Esophagus muscularis mucosa (tissue), 4 donors: ENCODE measurements around the gene LRRTM3. TPM values are rescaled to one million over a fixed set of nuclear protein-coding genes. Genes with fewer than 3 reads are reported as not detected.

Experiments
- DNase-seq: peaks from one replicate; pipeline ENCODE4 v3.0.0-alpha.2; 2017; ENCODE audit errors: extremely low spot score
- H3K27ac ChIP-seq, 4 donors: fragments of 200-600 bp; sonication (generic); replicated peaks in 1 of 4; 1 replicate in 3 of 4; 2 replicates in 1 of 4; pipeline ENCODE4 v1.5.1; 2016 to 2019; ENCODE audit warnings: mild to moderate bottlenecking in 1 of 4
- H3K27me3 ChIP-seq, 4 donors: fragments of 200-600 bp; sonication (generic); one replicate each; pipeline versions ENCODE4 v1.5.1 to v1.6.0; 2016 to 2019
- H3K36me3 ChIP-seq, 4 donors: fragments of 200-600 bp; sonication (generic); one replicate each; pipeline ENCODE4 v1.5.1; 2016 to 2019
- H3K4me1 ChIP-seq, 4 donors: fragments of 200-600 bp; sonication (generic); one replicate each; pipeline ENCODE4 v1.5.1; 2016 to 2019
- H3K4me3 ChIP-seq, 4 donors: fragments of 200-600 bp; sonication (generic); 1 replicate in 2 of 4; 2 replicates in 2 of 4; pipeline ENCODE4 v1.5.1; 2016 to 2019; ENCODE audit warnings: mild to moderate bottlenecking in 4 of 4, moderate library complexity in 1 of 4
- H3K9me3 ChIP-seq, 4 donors: fragments of 200-600 bp; sonication (generic); 1 replicate in 3 of 4; 2 replicates in 1 of 4; pipeline ENCODE4 v1.5.1; 2016 to 2019
- CTCF ChIP-seq, 3 experiments: fragments of 200-600 bp in 2 of 3; fragments of 450-650 bp in 1 of 3; sonication (generic) in 2 of 3; IDR thresholded peaks; one replicate each; pipeline ENCODE4 v1.5.1; 2017 to 2019; ENCODE audit warnings: antibody characterized with exemption in 3 of 3, mild to moderate bottlenecking in 2 of 3, moderate library complexity in 1 of 3
- EP300 ChIP-seq: sonication (generic); formaldehyde crosslinking; IDR thresholded peaks from one replicate; pipeline ENCODE4 v1.6.1; 2017; ENCODE audit warnings: antibody characterized with exemption
- POLR2A ChIP-seq: fragments of 450-650 bp; IDR thresholded peaks from one replicate; pipeline ENCODE4 v1.6.1; 2017; ENCODE audit warnings: antibody characterized with exemption, moderate library complexity, mild to moderate bottlenecking, low read depth
- POLR2AphosphoS5 ChIP-seq, 2 donors: sonication (generic); formaldehyde crosslinking; IDR thresholded peaks; one replicate each; pipeline ENCODE4 v1.6.1; 2017; ENCODE audit warnings: antibody characterized with exemption in 2 of 2
- WGBS: methylation state at CpG from one replicate; pipeline ENCODE4 v1.1.5; 2018; 5-methylcytosine and 5-hydroxymethylcytosine counted together
- intact Hi-C: fragments of 100-400 bp; cut with DNase I; formaldehyde crosslinking; loops from one replicate; pipeline ENCODE4 v1.15.1; 2023
- total RNA-seq, 4 donors: library from RNA; depleted of rRNA; stranded (reverse); fragments of >200 nt; gene quantifications; one replicate each; pipeline versions ENCODE4 v1.1.0 to v1.2.1, GENCODE V29; 2016

Gene LRRTM3
- under 1 TPM; 0.06 to 0.42 (median 0.23) TPM for total RNA-seq

DNA sequence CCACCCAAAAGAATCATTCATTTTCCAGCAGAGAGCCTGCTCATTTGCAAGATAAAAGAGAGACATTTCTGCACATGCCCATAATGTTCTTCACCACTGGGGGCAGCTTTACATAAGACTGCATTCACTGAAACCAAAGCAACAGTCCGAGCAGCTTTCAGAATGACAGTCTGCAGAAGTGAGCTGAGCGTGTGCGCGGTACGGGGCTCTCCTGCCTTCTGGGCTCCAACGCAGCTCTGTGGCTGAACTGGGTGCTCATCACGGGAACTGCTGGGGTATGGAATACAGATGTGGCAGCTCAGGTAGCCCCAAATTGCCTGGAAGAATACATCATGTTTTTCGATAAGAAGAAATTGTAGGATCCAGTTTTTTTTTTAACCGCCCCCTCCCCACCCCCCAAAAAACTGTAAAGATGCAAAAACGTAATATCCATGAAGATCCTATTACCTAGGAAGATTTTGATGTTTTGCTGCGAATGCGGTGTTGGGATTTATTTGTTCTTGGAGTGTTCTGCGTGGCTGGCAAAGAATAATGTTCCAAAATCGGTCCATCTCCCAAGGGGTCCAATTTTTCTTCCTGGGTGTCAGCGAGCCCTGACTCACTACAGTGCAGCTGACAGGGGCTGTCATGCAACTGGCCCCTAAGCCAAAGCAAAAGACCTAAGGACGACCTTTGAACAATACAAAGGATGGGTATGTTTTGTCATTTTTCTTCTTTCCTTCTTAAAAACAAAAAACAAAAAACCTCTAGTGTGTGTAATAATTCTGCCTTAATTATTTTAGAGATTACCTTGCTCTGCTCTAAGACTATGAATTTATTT, at the start of gene LRRTM3:
Gene LRRTM3 (plus strand): TSS at position 141 of the 820 bp plus-strand sequence.
- TF ChIP-seq POLR2AphosphoS5 (IDR thresholded peaks at IDR 0.05): no peak
- no peak for TF ChIP-seq EP300
- peak; percentile 48 to 68 (median 50) for TF ChIP-seq CTCF (IDR thresholded peaks at IDR 0.05)
- no peak for TF ChIP-seq POLR2A
- H3K4me1 ChIP-seq: peaks cover 0 to 29% (median 20%) of the 10 kb centered on the region in 4 donors
- H3K27me3 ChIP-seq: peaks cover 0 to 38% (median 4%) of the 10 kb centered on the region in 4 donors
- no peak within 1 kb of the TSS for H3K27ac ChIP-seq
- no peaks in the 10 kb centered on the region for H3K36me3 ChIP-seq
- 10% methylated on average over 13 of the region's 16 CpGs for whole genome bisulfite sequencing
- H3K9me3 ChIP-seq: no peaks in the 10 kb centered on the region
- DNase-seq: no peak
- intact Hi-C loops: no loop called here
- peak within 1 kb of the TSS; percentile 21 to 40 (median 32) for H3K4me3 ChIP-seq

GRCh38 chr10:66877361-66877760, 48.5 kb upstream of the LRRTM3 start:
- intact Hi-C loops: no loop called here
- Histone ChIP-seq H3K4me1 (peaks cover 0 to 5% (median 0%) of the 10 kb centered on the region in 4 donors), H3K27me3 (no peaks in the 10 kb centered on the region), H3K27ac (no peak overlapping the region), H3K36me3 (no peaks in the 10 kb centered on the region), H3K4me3 (no peak overlapping the region), H3K9me3 (no peaks in the 10 kb centered on the region)
- 76% methylated on average over 2 of the region's 2 CpGs for WGBS
- DNase-seq: no peak
- TF ChIP-seq POLR2AphosphoS5 (IDR thresholded peaks at IDR 0.05): no peak
- no peak for TF ChIP-seq POLR2A
- TF ChIP-seq CTCF (IDR thresholded peaks at IDR 0.05): no peak
- no peak for TF ChIP-seq EP300

DNA sequence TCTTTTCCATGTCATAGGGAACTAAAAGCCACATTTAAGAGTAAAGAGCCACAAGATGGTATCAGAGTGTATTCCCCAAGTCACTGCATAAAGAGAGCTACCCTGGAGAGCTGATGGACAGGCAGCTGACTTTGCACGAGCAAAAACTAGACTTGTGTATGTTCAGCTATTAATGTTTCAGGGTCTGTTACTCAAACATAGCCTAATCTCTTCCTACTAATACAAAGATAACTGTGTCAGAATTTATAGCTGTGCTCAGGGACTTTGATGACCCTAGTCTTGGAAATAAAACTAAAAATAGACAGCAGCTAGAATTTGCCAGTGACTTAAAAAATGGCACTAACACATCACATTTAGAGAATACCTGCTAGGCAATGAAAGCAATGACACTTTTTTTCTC, 45.5 kb upstream of the LRRTM3 start:
- Histone ChIP-seq H3K4me3 (no peak overlapping the region), H3K27me3 (no peaks in the 10 kb centered on the region), H3K9me3 (no peaks in the 10 kb centered on the region), H3K27ac (no peak overlapping the region), H3K36me3 (no peaks in the 10 kb centered on the region), H3K4me1 (peaks cover 0 to 5% (median 0%) of the 10 kb centered on the region in 4 donors)
- WGBS: 79% methylated on average over 1 of the region's 1 CpG
- intact Hi-C loops: no loop called here
- no peak for TF ChIP-seq EP300
- no peak for TF ChIP-seq CTCF (IDR thresholded peaks at IDR 0.05)
- no peak for TF ChIP-seq POLR2AphosphoS5 (IDR thresholded peaks at IDR 0.05)
- no peak for TF ChIP-seq POLR2A
- no peak for DNase-seq

- TF ChIP-seq POLR2A: no peak
- no peak for TF ChIP-seq CTCF (IDR thresholded peaks at IDR 0.05)
- TF ChIP-seq POLR2AphosphoS5 (IDR thresholded peaks at IDR 0.05): no peak
- TF ChIP-seq EP300: no peak
- Histone ChIP-seq H3K27me3 (no peaks in the 10 kb centered on the region), H3K27ac (no peak overlapping the region), H3K36me3 (no peaks in the 10 kb centered on the region), H3K4me3 (no peak overlapping the region), H3K4me1 (peaks cover 0 to 5% (median 0%) of the 10 kb centered on the region in 4 donors), H3K9me3 (no peaks in the 10 kb centered on the region)
- WGBS: 86% methylated on average over 2 of the region's 2 CpGs
- intact Hi-C loops: no loop called here
- no peak for DNase-seq
These were observed 45.0 kb upstream of the LRRTM3 start for GRCh38 chr10:66880826-66881225.
